PC-9 (cell line): ENCODE results near the gene B4GALNT3.

Experiments
- EZH2 ChIP-seq: fragments of 200-600 bp; sonication (generic); IDR thresholded peaks from 2 replicates; pipeline ENCODE4 v1.8.0; 2017; ENCODE audit warnings: antibody characterized with exemption, low read depth
- TF ChIP-seq, protein P1 (sequence below): fragments of 200-600 bp; sonication (generic); conservative IDR thresholded peaks from 2 replicates; pipeline ENCODE4 v1.6.1; 2017; ENCODE audit warnings: mixed run types, antibody characterized with exemption, mild to moderate bottlenecking, moderate library complexity

DNA sequence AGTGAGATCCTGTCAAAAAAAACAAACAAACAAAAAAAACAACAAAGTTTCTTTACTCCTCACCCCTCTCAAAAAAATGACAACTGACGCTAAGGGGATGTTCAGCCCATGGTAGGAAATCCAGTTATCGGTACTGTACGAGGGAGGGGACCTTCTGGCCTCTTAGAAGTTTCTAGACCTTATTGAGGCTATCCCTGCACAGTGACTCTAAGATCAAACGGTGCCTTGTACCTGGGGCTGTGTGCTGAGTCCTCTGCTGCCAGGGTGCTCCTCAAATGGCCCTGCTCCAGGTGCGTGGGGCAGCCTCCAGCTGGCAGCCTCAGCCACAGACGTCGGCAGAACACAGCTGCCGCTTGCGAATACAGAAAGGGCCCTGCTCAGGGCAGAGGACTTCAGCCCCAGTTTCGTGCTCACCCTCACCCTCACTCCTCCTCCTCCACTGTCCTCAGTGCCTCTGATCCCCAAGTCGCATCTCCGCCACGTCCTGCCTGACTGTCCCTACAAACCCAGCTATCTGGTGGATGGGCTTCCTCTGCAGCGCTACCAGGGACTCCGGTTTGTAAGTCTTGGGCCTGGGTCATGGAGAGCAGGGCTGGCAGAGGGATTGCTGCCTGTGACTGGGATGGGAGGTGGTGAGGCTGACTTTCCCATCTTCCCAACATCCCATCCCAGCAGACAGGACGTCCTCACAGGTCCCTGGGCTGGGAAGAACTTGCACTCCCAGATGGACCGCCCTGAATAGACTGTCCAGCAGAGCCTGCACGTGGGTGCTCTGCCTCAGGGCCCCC lies 90.9 kb downstream of the B4GALNT3 start:
- no peak for TF ChIP-seq EZH2
- TF ChIP-seq, protein P1, sequence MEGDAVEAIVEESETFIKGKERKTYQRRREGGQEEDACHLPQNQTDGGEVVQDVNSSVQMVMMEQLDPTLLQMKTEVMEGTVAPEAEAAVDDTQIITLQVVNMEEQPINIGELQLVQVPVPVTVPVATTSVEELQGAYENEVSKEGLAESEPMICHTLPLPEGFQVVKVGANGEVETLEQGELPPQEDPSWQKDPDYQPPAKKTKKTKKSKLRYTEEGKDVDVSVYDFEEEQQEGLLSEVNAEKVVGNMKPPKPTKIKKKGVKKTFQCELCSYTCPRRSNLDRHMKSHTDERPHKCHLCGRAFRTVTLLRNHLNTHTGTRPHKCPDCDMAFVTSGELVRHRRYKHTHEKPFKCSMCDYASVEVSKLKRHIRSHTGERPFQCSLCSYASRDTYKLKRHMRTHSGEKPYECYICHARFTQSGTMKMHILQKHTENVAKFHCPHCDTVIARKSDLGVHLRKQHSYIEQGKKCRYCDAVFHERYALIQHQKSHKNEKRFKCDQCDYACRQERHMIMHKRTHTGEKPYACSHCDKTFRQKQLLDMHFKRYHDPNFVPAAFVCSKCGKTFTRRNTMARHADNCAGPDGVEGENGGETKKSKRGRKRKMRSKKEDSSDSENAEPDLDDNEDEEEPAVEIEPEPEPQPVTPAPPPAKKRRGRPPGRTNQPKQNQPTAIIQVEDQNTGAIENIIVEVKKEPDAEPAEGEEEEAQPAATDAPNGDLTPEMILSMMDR: no peak
